Measurements from ENCODE around the gene TBC1D1.

- TF ChIP-seq, protein P1, sequence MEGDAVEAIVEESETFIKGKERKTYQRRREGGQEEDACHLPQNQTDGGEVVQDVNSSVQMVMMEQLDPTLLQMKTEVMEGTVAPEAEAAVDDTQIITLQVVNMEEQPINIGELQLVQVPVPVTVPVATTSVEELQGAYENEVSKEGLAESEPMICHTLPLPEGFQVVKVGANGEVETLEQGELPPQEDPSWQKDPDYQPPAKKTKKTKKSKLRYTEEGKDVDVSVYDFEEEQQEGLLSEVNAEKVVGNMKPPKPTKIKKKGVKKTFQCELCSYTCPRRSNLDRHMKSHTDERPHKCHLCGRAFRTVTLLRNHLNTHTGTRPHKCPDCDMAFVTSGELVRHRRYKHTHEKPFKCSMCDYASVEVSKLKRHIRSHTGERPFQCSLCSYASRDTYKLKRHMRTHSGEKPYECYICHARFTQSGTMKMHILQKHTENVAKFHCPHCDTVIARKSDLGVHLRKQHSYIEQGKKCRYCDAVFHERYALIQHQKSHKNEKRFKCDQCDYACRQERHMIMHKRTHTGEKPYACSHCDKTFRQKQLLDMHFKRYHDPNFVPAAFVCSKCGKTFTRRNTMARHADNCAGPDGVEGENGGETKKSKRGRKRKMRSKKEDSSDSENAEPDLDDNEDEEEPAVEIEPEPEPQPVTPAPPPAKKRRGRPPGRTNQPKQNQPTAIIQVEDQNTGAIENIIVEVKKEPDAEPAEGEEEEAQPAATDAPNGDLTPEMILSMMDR (IDR thresholded peaks at IDR 0.05): no peak
- TF ChIP-seq POLR2A (IDR thresholded peaks at IDR 0.05) (no peak), POLR2AphosphoS5 (IDR thresholded peaks at IDR 0.05) (no peak)
Measured at GRCh38 chr4:37917388-37917787, 26.5 kb downstream of the TBC1D1 start.

Data from prostate gland (tissue), 2 donors.